ENCODE results near the gene UTP18. TPM values are rescaled to one million over a fixed set of nuclear protein-coding genes. Genes with fewer than 3 reads are reported as not detected.

The UTP18 gene
- total RNA-seq, 1 donor from 2014 or later, result 107 TPM

GRCh38 chr17:51234162-51234561 lies 26.2 kb upstream of the UTP18 start:
- Histone ChIP-seq H3F3A (ENCODE audit: low read depth) (no peaks in the 10 kb centered on the region), H3K27me3 (no peaks in the 10 kb centered on the region), H3K4me2 (no peak overlapping the region), H4K20me1 (ENCODE audit: low read depth) (peaks cover 57% of the 10 kb centered on the region), H3K27ac (no peak overlapping the region), H3K36me3 (no peaks in the 10 kb centered on the region), H3K4me1 (no peaks in the 10 kb centered on the region), H3K9ac (no peak overlapping the region), H3K79me2 (ENCODE audit: low read depth) (peaks cover 100% of the 10 kb centered on the region), H2AFZ (replicated peaks) (no peak overlapping the region), H3K9me3 (ENCODE audit: low read depth) (no peaks in the 10 kb centered on the region), H3K4me3 (no peak overlapping the region)
- DNase-seq (ENCODE audit: low spot score), result no peak
- H3K4me1 Mint-ChIP-seq, result no peaks in the 10 kb centered on the region
- H3K27me3 Mint-ChIP-seq (ENCODE audit: insufficient read depth, low read depth), result no peaks in the 10 kb centered on the region
- H3K27ac Mint-ChIP-seq, result no peak overlapping the region
- no peak overlapping the region for H3K4me3 Mint-ChIP-seq
- no peak for TF ChIP-seq EZH2 (IDR thresholded peaks at IDR 0.05)
- TF ChIP-seq CTCF (IDR thresholded peaks at IDR 0.05), result no peak
- no peak for TF ChIP-seq EZH2phosphoT487 (IDR thresholded peaks at IDR 0.05)
- peaks cover 33% of the 10 kb centered on the region for H3K36me3 Mint-ChIP-seq
- H3K9me3 Mint-ChIP-seq, result peaks cover 8% of the 10 kb centered on the region

DNA sequence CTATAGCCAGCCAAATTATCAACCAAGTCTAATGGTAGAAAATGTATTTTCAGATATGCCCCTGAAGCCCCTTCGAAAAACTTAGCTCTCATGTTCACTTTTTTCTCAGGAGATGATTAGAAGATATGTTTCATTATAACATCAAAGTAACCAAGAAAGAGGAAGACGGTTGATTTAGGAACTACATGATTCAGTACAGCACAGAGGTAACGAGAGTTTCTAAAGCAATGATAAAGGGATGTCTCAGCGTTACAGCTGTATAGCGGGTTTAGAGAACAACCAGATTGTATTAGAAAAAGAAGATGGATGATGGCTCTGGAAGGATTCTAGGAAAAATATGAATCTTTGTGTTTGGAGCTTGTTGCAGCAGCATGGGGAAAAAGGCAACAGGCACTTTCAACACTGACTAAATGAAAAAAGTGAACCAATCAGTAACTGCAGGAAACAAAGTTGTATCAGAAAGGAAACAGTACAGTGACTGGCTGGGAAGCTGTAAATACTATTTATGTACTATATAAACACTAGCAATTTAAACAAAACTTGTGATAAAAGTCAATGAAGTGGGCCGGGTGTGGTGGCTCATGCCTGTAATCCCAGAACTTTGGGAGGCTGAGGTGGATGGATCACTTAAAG lies 22.0 kb upstream of the UTP18 start:
- Mint-ChIP-seq H3K9me3 (peaks cover 8% of the 10 kb centered on the region), H3K36me3 (peaks cover 28% of the 10 kb centered on the region), H3K4me3 (no peak overlapping the region), H3K27ac (no peak overlapping the region), H3K4me1 (no peaks in the 10 kb centered on the region), H3K27me3 (ENCODE audit: insufficient read depth, low read depth) (no peaks in the 10 kb centered on the region)
- Histone ChIP-seq H3K27me3 (no peaks in the 10 kb centered on the region), H3K36me3 (no peaks in the 10 kb centered on the region), H3K79me2 (ENCODE audit: low read depth) (peaks cover 97% of the 10 kb centered on the region), H3K27ac (no peak overlapping the region), H3F3A (ENCODE audit: low read depth) (no peaks in the 10 kb centered on the region), H3K4me2 (no peak overlapping the region), H3K4me1 (no peaks in the 10 kb centered on the region), H2AFZ (replicated peaks) (no peak overlapping the region), H3K9me3 (ENCODE audit: low read depth) (no peaks in the 10 kb centered on the region), H4K20me1 (ENCODE audit: low read depth) (peaks cover 67% of the 10 kb centered on the region), H3K4me3 (no peak overlapping the region), H3K9ac (no peak overlapping the region)
- TF ChIP-seq EZH2 (IDR thresholded peaks at IDR 0.05) (no peak), EZH2phosphoT487 (IDR thresholded peaks at IDR 0.05) (no peak), CTCF (IDR thresholded peaks at IDR 0.05) (no peak)
- no peak for DNase-seq (ENCODE audit: low spot score)

DNA sequence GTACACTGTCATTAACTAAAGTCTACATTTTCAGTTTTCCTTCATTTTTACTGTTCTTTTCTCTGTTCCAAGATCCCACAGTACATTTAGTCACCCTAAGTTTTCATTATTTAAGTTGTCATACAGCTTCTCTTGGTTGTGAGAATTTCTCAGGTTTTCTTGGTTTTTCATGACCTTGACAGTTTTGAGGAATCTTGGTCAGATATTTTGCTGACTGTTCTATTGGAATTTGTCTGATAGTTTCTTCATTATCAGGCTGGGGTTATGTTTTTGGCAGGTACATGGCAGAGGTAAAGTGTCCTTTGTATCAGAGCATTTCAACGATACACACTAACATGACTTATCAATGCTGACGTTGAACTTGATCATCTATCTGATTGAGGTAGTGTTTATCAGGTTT lies 20.1 kb upstream of the UTP18 start:
- H2AFZ ChIP-seq (replicated peaks), result no peak overlapping the region
- no peak overlapping the region for H3K27ac ChIP-seq
- DNase-seq (ENCODE audit: low spot score), result no peak
- H3K27me3 ChIP-seq, result no peaks in the 10 kb centered on the region
- TF ChIP-seq EZH2 (IDR thresholded peaks at IDR 0.05) (no peak), EZH2phosphoT487 (IDR thresholded peaks at IDR 0.05) (no peak), CTCF (IDR thresholded peaks at IDR 0.05) (no peak)
- H4K20me1 ChIP-seq (ENCODE audit: low read depth), result peaks cover 55% of the 10 kb centered on the region
- Mint-ChIP-seq H3K9me3 (peaks cover 8% of the 10 kb centered on the region), H3K4me1 (no peaks in the 10 kb centered on the region), H3K27ac (no peak overlapping the region), H3K36me3 (peaks cover 23% of the 10 kb centered on the region), H3K4me3 (no peak overlapping the region), H3K27me3 (ENCODE audit: insufficient read depth, low read depth) (no peaks in the 10 kb centered on the region)
- peaks cover 85% of the 10 kb centered on the region for H3K79me2 ChIP-seq (ENCODE audit: low read depth)
- no peaks in the 10 kb centered on the region for H3K4me1 ChIP-seq
- no peak overlapping the region for H3K9ac ChIP-seq
- H3K4me3 ChIP-seq, result no peak overlapping the region
- H3K4me2 ChIP-seq, result no peak overlapping the region
- H3K9me3 ChIP-seq (ENCODE audit: low read depth), result no peaks in the 10 kb centered on the region
- no peaks in the 10 kb centered on the region for H3F3A ChIP-seq (ENCODE audit: low read depth)
- no peaks in the 10 kb centered on the region for H3K36me3 ChIP-seq

Data from neural progenitor cell (in vitro differentiated cells).